OCI-LY3 (cell line): Measurements from ENCODE around the gene SIK2.

Experiments
- H2AFZ ChIP-seq: fragments of 200-600, 300-600 bp; shearing (Covaris generic); 2 replicates; pipeline ENCODE4 v1.6.0; 2014; ENCODE audit warnings: antibody characterized with exemption, low read depth, low read length
- H3K27ac ChIP-seq: fragments of 200-600, 300-600 bp; sonication (generic); 2 replicates; pipeline ENCODE4 v1.5.1; 2014; ENCODE audit warnings: mild to moderate bottlenecking, low read length, moderate library complexity, mixed read lengths
- H3K27me3 ChIP-seq: fragments of 200-600, 300-600 bp; sonication (generic); 2 replicates; pipeline ENCODE4 v1.6.1; 2014; ENCODE audit warnings: low read depth, low read length, mixed read lengths
- H3K36me3 ChIP-seq: fragments of 200-600, 300-600 bp; sonication (generic); replicated peaks from 2 replicates; pipeline ENCODE3; 2014; ENCODE audit warnings: low read depth, low read length, mixed read lengths
- H3K4me1 ChIP-seq: fragments of 300-600, 200-600 bp; sonication (generic); 2 replicates; pipeline ENCODE4 v1.6.1; 2014; ENCODE audit warnings: low read length, mixed read lengths
- H3K4me2 ChIP-seq: fragments of 200-600, 300-600 bp; sonication (generic); 2 replicates; pipeline ENCODE4 v1.6.1; 2014; ENCODE audit warnings: low read length, mixed read lengths
- H3K4me3 ChIP-seq: fragments of 300-600, 200-600 bp; sonication (generic); 2 replicates; pipeline ENCODE4 v1.5.1; 2014; ENCODE audit warnings: antibody characterized with exemption, mild to moderate bottlenecking, low read length, moderate library complexity
- H3K79me2 ChIP-seq: fragments of 300-600, 200-600 bp; shearing (Covaris generic); 2 replicates; pipeline ENCODE4 v1.6.1; 2014; ENCODE audit warnings: mild to moderate bottlenecking, low read length, mixed read lengths
- H3K9ac ChIP-seq: fragments of 300-600, 200-600 bp; shearing (Covaris generic); 2 replicates; pipeline ENCODE4 v1.6.0; 2014; ENCODE audit warnings: mild to moderate bottlenecking, low read length, moderate library complexity
- H3K9me3 ChIP-seq: fragments of 200-600, 300-600 bp; shearing (Covaris generic); 2 replicates; pipeline ENCODE4 v1.6.1; 2014; ENCODE audit warnings: low read length, mixed read lengths; ENCODE audit not compliant: insufficient read depth
- H4K20me1 ChIP-seq: fragments of 200-600, 300-600 bp; sonication (generic); 2 replicates; pipeline ENCODE4 v1.6.1; 2016; ENCODE audit warnings: low read length, mixed read lengths; ENCODE audit not compliant: insufficient read depth
- CTCF ChIP-seq: fragments of 200-600, 300-600 bp; sonication (generic); IDR thresholded peaks from 2 replicates; pipeline ENCODE4 v1.5.1; 2014; ENCODE audit warnings: antibody characterized with exemption, low read length, low read depth
- EZH2phosphoT487 ChIP-seq: fragments of 200-600 bp; shearing (Covaris generic); IDR thresholded peaks from 2 replicates; pipeline ENCODE4 v1.6.1; 2018; ENCODE audit warnings: antibody characterized with exemption, mixed run types, low read depth

Gene SIK2

DNA sequence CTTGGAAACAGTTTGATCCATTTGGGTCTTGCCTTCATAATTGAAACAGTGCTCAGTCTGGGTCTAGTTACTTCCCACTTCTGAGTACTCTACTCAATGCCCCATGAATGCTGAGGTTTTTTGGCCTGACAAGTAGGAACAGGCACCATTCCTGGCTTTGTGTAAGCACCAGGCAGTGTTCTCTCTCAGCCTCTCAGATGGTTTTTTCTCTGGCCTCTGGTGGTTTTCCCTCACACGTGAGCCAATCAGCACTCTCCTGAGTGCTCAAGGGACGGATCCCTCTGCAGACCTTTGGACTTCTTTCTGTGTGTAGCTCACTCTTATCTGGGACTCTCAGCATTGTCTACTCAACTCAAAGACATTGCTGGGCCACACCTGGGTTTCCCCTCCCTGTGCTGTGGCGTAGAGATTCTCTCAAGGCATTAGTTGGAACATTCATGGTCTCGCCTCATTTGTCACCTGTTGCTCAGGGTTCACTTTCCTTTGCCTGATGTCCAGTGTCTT, 21.3 kb downstream of the SIK2 start:
- Histone ChIP-seq H3K4me3 (no peak overlapping the region), H3K27ac (no peak overlapping the region), H3K4me2 (no peak overlapping the region), H3K4me1 (no peaks in the 10 kb centered on the region), H3K9ac (no peak overlapping the region), H2AFZ (no peak overlapping the region), H3K9me3 (no peaks in the 10 kb centered on the region), H3K27me3 (no peaks in the 10 kb centered on the region), H3K79me2 (no peaks in the 10 kb centered on the region), H4K20me1 (0 out of 2 replicates have a peak, but pooled peaks cover 3% of the 10 kb centered on the region), H3K36me3 (peaks cover 36% of the 10 kb centered on the region)
- TF ChIP-seq CTCF, result no peak
- no peak for TF ChIP-seq EZH2phosphoT487

DNA sequence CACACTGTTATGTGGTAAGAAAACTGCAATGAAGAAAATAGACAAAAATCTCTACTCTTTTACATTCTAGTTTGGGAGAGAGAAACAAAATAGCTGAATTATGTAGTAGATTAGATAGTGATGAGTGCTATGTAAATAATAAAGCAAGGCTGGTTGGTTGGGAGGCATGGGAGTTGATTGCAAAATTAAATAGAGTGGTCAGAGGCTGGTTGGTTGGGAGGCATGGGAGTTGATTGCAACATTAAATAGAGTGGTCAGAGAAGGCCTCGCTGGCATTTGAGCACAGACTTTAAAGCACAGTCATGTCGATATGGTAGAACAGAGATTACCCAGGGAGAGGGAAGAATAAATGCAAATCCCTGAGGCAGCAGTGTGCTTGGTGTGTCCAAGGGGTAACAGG, 22.4 kb downstream of the SIK2 start:
- no peak overlapping the region for H3K4me2 ChIP-seq
- no peak for TF ChIP-seq CTCF
- no peak for TF ChIP-seq EZH2phosphoT487
- no peak overlapping the region for H3K4me3 ChIP-seq
- peaks cover 41% of the 10 kb centered on the region for H3K36me3 ChIP-seq
- H3K9me3 ChIP-seq, result no peaks in the 10 kb centered on the region
- H3K27me3 ChIP-seq, result no peaks in the 10 kb centered on the region
- peaks cover 2% of the 10 kb centered on the region; the same call in 1 of the 2 replicates for H3K4me1 ChIP-seq
- 0 out of 2 replicates have a peak, but pooled peaks cover 3% of the 10 kb centered on the region for H4K20me1 ChIP-seq
- no peaks in the 10 kb centered on the region for H3K79me2 ChIP-seq
- no peak overlapping the region for H3K9ac ChIP-seq
- H2AFZ ChIP-seq, result no peak overlapping the region
- H3K27ac ChIP-seq, result no peak overlapping the region

DNA sequence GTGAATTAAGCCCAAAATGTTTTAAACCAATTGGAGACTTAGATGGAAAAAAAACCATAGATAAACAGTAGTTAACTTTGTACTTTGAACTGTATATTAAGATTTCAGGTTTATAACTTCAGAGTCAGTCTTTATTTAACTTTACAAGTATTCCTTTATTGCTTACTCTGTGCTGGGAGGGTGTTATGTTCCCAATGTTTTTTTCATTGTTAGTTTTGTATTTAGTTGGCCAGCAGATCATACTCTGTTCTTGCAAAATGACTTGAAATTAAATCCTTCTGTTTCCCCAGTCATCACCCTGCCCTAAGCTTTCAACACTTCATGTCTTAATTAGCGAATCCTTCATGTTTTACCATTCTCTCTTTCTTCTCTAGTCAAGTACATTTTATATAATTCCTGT, 25.3 kb downstream of the SIK2 start:
- no peak for TF ChIP-seq CTCF
- no peak for TF ChIP-seq EZH2phosphoT487
- H3K79me2 ChIP-seq, result no peaks in the 10 kb centered on the region
- peaks cover 2% of the 10 kb centered on the region; the same call in 1 of the 2 replicates for H3K4me1 ChIP-seq

DNA sequence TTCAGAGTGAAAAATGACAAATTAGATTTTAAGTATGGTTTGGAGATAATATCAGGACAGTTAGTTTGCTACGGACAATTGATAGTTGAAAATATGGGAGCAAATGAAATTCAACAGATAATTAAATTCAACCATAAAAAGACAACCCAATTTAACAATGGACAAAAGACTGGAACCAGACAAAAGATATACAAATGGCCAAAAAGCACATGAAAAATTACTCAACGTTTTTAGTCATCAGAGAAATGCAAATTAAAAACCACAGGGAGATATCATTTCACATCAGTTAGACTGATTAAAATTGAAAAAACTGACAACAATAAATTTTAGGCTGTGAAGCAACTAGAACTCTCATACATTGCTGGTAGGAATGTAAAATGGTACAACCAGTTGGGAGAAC, 27.2 kb downstream of the SIK2 start:
- H3K27me3 ChIP-seq, result no peaks in the 10 kb centered on the region
- no peak overlapping the region for H3K9ac ChIP-seq
- peaks cover 16% of the 10 kb centered on the region for H3K36me3 ChIP-seq
- H3K79me2 ChIP-seq, result no peaks in the 10 kb centered on the region
- peaks cover 22% of the 10 kb centered on the region for H4K20me1 ChIP-seq
- no peak overlapping the region for H3K4me3 ChIP-seq
- H3K27ac ChIP-seq, result no peak overlapping the region
- TF ChIP-seq CTCF, result no peak
- peaks cover 2% of the 10 kb centered on the region; the same call in 1 of the 2 replicates for H3K4me1 ChIP-seq
- H2AFZ ChIP-seq, result no peak overlapping the region
- no peaks in the 10 kb centered on the region for H3K9me3 ChIP-seq
- no peak overlapping the region for H3K4me2 ChIP-seq

More for the DNA sequence above, 25.3 kb downstream of the SIK2 start:
- Histone ChIP-seq H2AFZ (no peak overlapping the region), H3K9me3 (no peaks in the 10 kb centered on the region), H4K20me1 (peaks cover 13% of the 10 kb centered on the region; the same call in 1 of the 2 replicates), H3K9ac (no peak overlapping the region), H3K4me3 (no peak overlapping the region), H3K27ac (no peak overlapping the region), H3K27me3 (no peaks in the 10 kb centered on the region), H3K36me3 (peaks cover 23% of the 10 kb centered on the region), H3K4me2 (no peak overlapping the region)
